Activated T-cell treated with anti-CD3 and anti-CD28 coated beads, Interleukin-2, amount 50 U/mL, for 4 hours (primary cell): ENCODE results near the gene TOE1. TPM values are rescaled to one million over a fixed set of nuclear protein-coding genes. Genes with fewer than 3 reads are reported as not detected.

Experiments used
- ATAC-seq, 2 donors: fragments of 200-7000 bp; cut with Tn5 transposase; one replicate each; pipeline ENCODE4 v1.10.0; 2021
- DNase-seq: peaks from one replicate; pipeline ENCODE4 v3.0.0-alpha.2; 2020
- H3K27me3 Mint-ChIP-seq: one replicate; pipeline ENCODE4 v1.8.0; 2021; ENCODE audit warnings: low read depth, mixed read lengths
- H3K36me3 Mint-ChIP-seq: one replicate; pipeline ENCODE4 v1.8.0; 2022; ENCODE audit warnings: mixed read lengths; ENCODE audit not compliant: insufficient read depth
- H3K4me1 Mint-ChIP-seq: one replicate; pipeline ENCODE4 v1.8.0; 2021; ENCODE audit warnings: low read depth, mixed read lengths
- H3K4me3 Mint-ChIP-seq: one replicate; pipeline ENCODE4 v1.8.0; 2021; ENCODE audit warnings: mild to moderate bottlenecking, moderate library complexity, mixed read lengths
- H3K9me3 Mint-ChIP-seq: one replicate; pipeline ENCODE4 v1.8.0; 2021; ENCODE audit warnings: mixed read lengths
- total RNA-seq, 3 donors: library from RNA; stranded (reverse); gene quantifications; one replicate each; pipeline ENCODE4 v1.2.1, GENCODE V29; 2021

TOE1 gene
- total RNA-seq, 3 donors from 2014 or later, result 43.2 to 49.2 (median 45.8) TPM

DNA sequence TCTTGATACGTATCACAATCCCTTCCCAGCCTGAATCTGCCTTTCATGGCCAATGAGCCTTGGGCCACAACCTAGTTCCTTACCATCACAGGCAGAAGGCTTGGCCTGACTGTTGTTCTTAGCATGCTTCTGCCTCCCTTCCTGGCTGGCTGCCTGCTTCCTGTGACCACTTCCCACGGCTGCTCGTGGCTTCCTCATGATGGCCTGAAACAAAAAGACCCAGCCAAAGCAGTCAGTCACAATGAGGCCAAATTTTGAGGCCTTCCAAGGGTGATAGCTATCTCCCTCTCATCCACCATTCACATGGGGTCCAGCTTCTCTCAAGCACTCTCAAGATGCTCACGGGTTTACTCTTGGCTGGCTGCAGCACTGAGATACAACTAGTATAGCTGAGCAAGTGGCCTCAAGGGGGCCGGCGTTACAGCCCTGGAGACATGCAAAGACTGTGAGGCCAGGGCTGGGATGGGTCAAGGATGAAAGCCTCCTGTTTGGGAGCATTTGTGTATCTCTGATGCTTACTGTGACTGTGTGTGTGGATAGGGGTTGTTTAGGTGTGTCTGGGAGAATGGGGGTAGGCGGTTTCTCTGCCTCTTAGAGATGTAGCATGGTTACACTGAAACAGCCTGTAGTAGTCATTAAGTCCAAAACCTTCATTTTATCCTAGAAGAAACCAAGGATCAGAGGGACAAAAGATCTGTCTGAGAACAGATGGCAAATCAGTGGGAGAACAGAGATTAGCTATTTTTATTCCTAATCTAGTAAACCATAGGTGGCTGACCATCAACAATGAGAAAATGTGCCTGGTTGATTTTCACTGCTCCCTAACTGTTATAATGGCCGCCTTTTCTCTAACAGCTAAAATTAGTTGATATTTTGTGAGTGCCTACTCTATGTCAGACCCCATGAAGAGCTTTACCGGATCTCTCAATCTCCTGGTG is 5.4 kb upstream of the TOE1 start:
- ATAC-seq, result no peak
- Mint-ChIP-seq H3K4me3 (no peak overlapping the region), H3K36me3 (peaks cover 13% of the 10 kb centered on the region), H3K9me3 (no peaks in the 10 kb centered on the region), H3K4me1 (peaks cover 29% of the 10 kb centered on the region), H3K27me3 (no peaks in the 10 kb centered on the region)
- DNase-seq, result no peak

DNA sequence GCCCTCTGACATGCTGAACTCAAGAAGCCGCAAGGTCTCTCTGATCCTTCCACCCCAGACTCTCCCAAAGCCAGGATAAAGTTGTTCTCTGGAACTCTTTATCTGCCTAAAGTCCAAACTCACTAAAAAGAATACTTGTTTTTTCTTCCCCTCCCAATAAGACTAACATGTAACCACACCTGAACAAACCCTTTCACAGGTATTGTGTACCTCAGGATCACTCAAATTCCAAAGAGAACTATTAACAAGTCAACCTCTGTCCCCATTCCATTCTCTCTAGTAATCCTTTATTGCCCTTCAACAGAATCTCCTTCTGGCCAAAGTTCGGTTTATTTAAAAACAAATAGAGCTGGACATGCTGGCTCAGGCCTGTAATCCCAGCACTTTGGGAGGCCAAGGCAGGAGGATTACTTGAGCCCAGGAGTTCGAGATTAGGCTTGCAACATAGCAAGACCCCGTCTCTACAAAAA is 4.1 kb upstream of the TOE1 start:
- Mint-ChIP-seq H3K27me3 (no peaks in the 10 kb centered on the region), H3K9me3 (no peaks in the 10 kb centered on the region), H3K4me3 (no peak overlapping the region), H3K4me1 (peaks cover 33% of the 10 kb centered on the region), H3K36me3 (peaks cover 16% of the 10 kb centered on the region)
- no peak for ATAC-seq
- no peak for DNase-seq

DNA sequence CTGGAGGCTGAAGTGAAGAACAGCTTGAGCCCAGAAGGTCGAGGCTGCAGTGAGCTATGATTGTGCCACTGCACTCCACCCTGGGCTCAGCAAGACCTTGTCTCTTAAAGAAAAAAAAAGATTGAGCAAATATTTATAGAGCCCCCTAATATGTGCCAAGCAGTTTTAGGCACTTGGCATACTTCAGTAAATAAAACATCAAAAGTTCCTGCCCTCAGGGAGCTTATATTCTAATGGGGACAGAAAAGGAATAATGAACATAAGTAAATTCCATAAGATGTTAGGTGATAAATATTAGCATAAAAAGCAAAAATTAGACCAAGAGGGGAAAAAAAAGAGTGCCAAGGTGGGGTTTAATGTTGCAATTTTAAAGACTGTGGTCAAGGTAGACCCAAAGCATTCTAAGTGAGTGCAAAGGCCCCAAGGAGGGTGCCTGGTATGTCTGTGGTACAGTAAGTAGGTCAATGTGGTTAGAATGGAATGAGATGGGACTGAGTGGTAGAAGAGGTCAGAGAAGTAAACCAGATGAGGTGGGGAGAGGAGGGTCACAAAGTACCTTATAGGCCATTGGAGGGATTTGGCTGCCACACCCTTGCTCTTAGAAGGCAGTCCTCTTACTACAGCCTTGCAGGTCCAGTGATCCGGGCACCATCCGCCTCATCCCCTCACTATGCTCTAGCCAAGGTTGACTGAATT is 2.2 kb upstream of the TOE1 start:
- Mint-ChIP-seq H3K27me3 (no peaks in the 10 kb centered on the region), H3K4me1 (peaks cover 44% of the 10 kb centered on the region), H3K36me3 (peaks cover 27% of the 10 kb centered on the region), H3K9me3 (no peaks in the 10 kb centered on the region), H3K4me3 (peak overlapping the region; percentile 54)
- ATAC-seq (no peak), DNase-seq (no peak)

DNA sequence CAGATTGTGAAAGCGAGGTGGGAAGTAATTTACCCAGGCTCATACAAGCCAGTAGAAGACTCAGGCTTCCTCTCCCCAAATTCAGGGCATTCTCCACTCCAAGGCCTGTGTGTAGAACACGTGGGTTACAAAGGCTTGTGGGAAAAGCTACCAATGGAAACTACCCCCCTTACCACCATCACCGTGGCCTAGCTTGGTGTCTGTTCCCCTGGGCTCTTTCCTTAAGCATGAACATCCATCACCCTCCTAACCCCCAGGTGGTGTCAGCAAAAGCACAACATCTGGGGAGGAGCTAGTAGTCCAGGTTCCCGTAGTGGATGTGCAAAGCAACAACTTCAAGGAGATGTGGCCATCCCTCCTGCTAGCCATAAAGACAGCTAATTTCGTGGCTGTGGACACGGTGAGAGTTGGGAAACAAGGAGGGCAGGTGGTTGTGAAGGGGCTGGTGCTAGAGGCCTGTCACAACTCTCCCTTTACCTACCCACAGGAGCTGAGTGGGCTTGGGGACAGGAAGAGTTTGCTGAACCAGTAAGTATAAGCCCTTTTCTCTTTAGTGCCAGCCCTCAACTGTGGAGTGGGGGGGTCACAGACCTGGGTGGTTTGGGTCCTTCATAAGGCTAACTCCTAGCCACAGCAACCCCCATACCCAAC is 971 bp downstream of the TOE1 start:
- Mint-ChIP-seq H3K9me3 (no peaks in the 10 kb centered on the region), H3K36me3 (peaks cover 32% of the 10 kb centered on the region), H3K4me3 (peak overlapping the region; percentile 99), H3K27me3 (no peaks in the 10 kb centered on the region), H3K4me1 (peaks cover 38% of the 10 kb centered on the region)
- ATAC-seq (no peak), DNase-seq (no peak)

DNA sequence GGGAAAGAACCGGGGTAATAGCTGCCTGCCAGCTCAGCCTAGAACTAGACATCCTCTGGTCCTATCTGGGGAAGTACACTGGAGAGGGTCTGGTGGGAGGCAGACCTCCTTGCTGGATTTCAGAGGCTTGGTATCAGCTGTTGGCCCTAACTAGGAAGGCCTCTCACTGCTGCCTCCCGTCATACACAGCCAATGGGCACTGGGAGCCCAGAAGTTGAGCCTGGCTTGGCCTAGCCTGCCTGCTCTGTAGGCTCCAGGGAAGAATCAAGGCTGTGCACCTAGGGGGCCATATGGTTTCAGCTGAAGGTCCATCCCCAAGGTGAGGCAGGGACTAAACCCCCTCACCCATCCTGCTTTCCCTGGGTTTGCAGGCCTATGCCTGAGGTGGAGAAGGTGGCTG is 4.5 kb downstream of the TOE1 start:
- Mint-ChIP-seq H3K4me3 (no peak overlapping the region), H3K36me3 (peaks cover 24% of the 10 kb centered on the region), H3K9me3 (no peaks in the 10 kb centered on the region), H3K27me3 (no peaks in the 10 kb centered on the region), H3K4me1 (peaks cover 19% of the 10 kb centered on the region)
- DNase-seq (no peak), ATAC-seq (no peak)

DNA sequence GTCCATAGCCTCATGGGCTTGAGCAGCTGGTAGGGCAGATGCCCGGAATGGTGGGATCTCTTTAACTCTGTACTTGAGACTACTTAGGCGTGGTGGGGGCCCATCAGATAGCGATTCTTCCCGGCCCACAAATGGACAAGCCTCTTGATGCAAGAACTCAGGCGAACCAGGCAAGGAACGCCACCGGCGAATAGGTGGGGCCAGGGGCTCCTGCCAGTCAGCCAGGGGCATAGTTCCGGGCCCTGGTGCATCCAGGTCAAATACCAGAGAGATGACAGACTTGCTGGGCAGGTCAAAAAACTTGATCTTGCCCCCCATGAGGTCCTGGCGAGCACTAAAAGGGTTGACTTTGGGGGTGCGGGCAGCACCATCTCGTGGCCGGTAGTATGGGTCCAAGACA is 5.0 kb downstream of the TOE1 start:
- peaks cover 16% of the 10 kb centered on the region for H3K4me1 Mint-ChIP-seq

DNA sequence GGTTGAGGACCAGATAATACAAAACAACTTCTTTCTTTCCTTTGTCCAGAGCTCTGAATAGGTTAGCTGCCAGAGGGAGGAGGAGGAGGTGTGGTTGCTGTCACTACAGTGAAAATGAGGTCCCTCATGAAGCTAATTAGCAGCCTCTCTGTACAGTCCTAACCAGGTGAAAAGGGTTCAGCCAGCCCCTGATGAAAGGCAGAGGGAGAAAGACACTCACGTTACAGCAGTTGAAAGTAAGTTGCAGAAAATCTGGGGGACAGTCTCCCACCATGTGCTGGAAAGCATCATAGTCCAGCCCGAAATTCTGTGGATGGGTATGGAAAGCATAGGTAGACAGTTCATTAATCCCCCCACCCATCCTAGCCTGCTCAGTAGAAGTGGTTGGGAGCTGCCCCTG is 6.5 kb downstream of the TOE1 start:
- no peak for DNase-seq
- ATAC-seq, result no peak
- H3K4me1 Mint-ChIP-seq, result peaks cover 13% of the 10 kb centered on the region
- no peaks in the 10 kb centered on the region for H3K9me3 Mint-ChIP-seq
- H3K27me3 Mint-ChIP-seq, result no peaks in the 10 kb centered on the region
- peaks cover 19% of the 10 kb centered on the region for H3K36me3 Mint-ChIP-seq
- no peak overlapping the region for H3K4me3 Mint-ChIP-seq

More for the DNA sequence above, 5.0 kb downstream of the TOE1 start:
- H3K4me3 Mint-ChIP-seq, result no peak overlapping the region
- DNase-seq (no peak), ATAC-seq (no peak)
- H3K36me3 Mint-ChIP-seq, result peaks cover 24% of the 10 kb centered on the region
- no peaks in the 10 kb centered on the region for H3K27me3 Mint-ChIP-seq
- no peaks in the 10 kb centered on the region for H3K9me3 Mint-ChIP-seq

DNA sequence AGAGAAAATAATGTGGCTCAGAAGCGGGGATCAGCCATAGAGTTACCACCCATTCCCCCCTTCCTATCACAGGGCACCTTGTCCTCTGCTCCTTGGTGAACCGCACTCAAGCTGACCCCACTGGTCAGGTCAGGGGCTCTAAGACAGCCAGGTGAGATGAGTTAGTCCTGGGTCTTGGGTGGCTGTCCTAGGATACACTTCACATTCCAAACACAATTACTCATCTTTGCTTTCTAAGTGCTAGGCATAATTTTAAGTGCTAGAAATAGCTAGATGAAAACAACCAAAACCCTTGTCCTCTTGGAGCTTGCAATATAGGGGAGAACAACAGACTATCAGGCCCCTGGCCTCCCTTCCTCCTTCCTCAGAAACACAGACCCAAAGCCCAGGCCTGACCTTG is 8.1 kb downstream of the TOE1 start:
- Mint-ChIP-seq H3K36me3 (peaks cover 7% of the 10 kb centered on the region), H3K27me3 (no peaks in the 10 kb centered on the region), H3K4me1 (peaks cover 1% of the 10 kb centered on the region), H3K4me3 (no peak overlapping the region), H3K9me3 (no peaks in the 10 kb centered on the region)
- DNase-seq, result no peak
- no peak for ATAC-seq

DNA sequence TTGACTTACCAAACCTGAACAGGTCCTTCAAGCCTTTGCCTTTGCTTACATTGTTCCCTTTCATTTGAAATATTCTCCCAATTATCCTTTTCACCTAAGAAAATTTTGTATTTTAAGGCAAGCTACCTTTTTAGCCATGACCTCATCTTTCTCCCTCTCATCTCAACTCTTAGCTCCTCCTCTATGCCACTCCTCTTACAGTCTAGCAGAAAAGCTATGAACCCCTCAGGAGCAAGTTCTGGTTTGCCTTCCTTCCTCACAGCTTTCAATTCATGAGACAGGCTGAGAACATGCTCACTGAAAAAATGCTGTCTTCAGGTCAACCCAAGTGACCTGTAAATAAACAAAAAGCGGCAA is 8.6 kb downstream of the TOE1 start:
- H3K4me3 Mint-ChIP-seq, result no peak overlapping the region

DNA sequence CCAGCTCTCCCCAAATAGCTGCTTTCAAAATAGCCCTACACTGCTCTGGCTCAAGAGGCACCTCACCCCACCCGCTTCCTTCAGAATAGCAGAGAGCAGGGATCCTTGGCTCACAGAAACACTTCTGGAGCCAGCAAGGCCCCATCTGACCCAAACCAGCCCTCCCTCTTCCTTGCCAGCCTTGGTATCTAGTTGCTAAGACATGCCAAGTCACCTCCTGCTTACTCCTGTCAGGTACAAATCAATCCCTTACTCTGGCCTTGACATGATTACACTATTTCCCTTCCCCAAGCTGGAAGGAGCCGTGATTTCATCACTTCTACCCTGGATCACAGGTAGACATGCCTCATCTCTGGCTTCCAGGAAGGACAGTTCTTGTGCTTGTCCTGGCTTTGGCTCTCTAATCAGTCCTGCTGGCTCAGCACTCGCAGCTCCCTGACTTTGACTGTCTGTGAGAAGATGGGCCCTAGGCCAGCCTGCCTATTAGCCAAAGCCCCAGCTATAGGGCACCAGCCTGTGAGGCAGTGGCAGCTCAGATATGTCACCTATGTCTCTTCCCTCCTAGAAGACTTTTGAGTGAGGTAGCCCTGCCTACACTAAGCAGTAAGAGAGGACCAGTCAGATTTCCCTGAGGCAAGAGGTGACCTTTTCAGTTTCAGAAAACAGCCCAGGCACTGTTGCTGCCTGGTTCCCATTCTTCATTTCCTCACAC is 9.2 kb downstream of the TOE1 start:
- ATAC-seq (no peak), DNase-seq (no peak)
- peaks cover 7% of the 10 kb centered on the region for H3K36me3 Mint-ChIP-seq
- H3K9me3 Mint-ChIP-seq, result no peaks in the 10 kb centered on the region
- no peak overlapping the region for H3K4me3 Mint-ChIP-seq
- H3K27me3 Mint-ChIP-seq, result no peaks in the 10 kb centered on the region
- H3K4me1 Mint-ChIP-seq, result no peaks in the 10 kb centered on the region

More for the DNA sequence above, 8.6 kb downstream of the TOE1 start:
- no peaks in the 10 kb centered on the region for H3K4me1 Mint-ChIP-seq
- DNase-seq (no peak), ATAC-seq (no peak)
- H3K9me3 Mint-ChIP-seq, result no peaks in the 10 kb centered on the region
- no peaks in the 10 kb centered on the region for H3K27me3 Mint-ChIP-seq
- peaks cover 7% of the 10 kb centered on the region for H3K36me3 Mint-ChIP-seq

DNA sequence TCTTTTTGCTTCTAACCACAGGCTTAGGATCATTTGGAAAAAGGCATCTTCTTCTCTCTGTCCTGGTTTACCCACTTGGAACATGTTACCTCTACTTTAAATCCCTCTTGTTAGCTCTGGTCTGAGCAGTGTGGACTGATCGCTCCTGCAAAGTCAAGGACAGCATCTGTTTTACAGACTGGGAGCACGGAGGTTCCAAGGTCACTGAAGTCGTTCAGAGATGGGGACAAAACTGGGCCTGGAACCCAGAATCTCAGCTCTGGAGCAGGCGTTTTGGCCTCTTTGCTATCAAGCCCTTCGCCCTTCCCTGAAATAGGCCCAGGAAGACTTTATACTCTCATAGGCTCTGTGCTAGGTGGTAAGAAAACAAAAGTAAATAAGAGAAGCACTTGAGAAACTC is 11.5 kb downstream of the TOE1 start:
- no peak for ATAC-seq
- no peak for DNase-seq
- Mint-ChIP-seq H3K27me3 (no peaks in the 10 kb centered on the region), H3K4me1 (no peaks in the 10 kb centered on the region), H3K36me3 (peaks cover 5% of the 10 kb centered on the region), H3K9me3 (no peaks in the 10 kb centered on the region), H3K4me3 (no peak overlapping the region)

DNA sequence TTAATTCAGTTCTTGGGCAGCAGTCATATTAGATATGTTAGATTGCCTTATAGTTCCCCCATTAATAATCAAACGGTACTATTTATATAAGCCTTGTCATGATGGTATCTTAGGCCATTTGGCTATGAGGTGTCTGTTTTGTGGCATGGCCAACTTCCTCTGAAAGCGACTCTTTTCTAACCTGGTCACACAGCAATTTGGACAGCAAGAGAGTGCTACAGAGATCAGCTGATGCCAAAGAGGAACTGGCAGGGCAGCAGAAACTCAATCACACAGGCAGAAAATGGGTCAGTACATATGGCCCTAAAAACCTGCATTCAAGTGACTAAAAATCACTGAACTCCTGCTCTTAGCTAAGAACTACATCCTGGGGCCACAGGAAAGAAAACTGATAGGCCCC is 13.7 kb downstream of the TOE1 start:
- Mint-ChIP-seq H3K27me3 (no peaks in the 10 kb centered on the region), H3K4me1 (no peaks in the 10 kb centered on the region), H3K4me3 (no peak overlapping the region), H3K9me3 (no peaks in the 10 kb centered on the region), H3K36me3 (peaks cover 5% of the 10 kb centered on the region)
- DNase-seq (no peak), ATAC-seq (no peak)

DNA sequence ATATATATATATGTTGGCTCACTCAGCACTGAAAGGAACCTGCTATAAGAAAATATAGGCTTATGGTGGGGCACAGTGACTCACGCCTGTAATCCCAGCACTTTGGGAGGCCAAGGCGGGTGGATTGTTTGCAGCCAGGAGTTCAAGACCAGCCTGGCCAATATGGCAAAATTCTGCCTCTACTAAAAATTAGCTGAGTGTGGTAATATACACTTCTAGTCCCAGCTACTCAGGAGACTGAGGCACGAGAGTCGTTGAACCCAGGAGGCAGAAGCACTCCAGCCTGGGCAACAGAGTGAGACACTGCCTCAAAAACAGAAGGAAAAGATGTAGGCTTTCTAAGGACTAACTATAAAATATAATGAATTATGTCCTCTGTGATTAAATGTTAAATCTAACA is 14.9 kb downstream of the TOE1 start:
- Mint-ChIP-seq H3K4me1 (peaks cover under 1% of the 10 kb centered on the region), H3K4me3 (no peak overlapping the region), H3K9me3 (no peaks in the 10 kb centered on the region), H3K27me3 (no peaks in the 10 kb centered on the region), H3K36me3 (peaks cover 5% of the 10 kb centered on the region)
- DNase-seq (no peak), ATAC-seq (no peak)

DNA sequence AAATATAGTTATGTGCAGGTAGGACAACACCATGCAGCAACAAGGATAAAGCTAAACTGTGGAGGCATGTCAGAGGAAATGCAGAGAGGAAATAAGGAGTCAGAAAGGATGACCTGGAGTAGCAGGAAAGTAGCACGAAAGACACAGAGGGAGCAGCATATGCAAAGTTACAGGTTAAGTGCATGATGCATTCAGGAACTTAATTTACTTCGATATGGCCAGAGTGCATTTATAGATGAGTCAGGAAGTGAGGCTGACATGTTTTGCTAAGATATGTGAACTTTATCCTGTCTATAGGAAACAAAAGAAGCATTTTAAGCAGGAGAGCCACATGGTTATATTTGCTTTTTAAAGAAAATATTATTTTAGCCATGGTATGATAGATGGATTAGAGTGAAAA is 15.7 kb downstream of the TOE1 start:
- ATAC-seq, result no peak
- no peak overlapping the region for H3K4me3 Mint-ChIP-seq
- H3K9me3 Mint-ChIP-seq, result no peaks in the 10 kb centered on the region
- H3K36me3 Mint-ChIP-seq, result peaks cover 5% of the 10 kb centered on the region
- DNase-seq, result no peak
- peaks cover 6% of the 10 kb centered on the region for H3K4me1 Mint-ChIP-seq
- no peaks in the 10 kb centered on the region for H3K27me3 Mint-ChIP-seq
